ENCODE results near the gene PARG.

The PARG gene

DNA sequence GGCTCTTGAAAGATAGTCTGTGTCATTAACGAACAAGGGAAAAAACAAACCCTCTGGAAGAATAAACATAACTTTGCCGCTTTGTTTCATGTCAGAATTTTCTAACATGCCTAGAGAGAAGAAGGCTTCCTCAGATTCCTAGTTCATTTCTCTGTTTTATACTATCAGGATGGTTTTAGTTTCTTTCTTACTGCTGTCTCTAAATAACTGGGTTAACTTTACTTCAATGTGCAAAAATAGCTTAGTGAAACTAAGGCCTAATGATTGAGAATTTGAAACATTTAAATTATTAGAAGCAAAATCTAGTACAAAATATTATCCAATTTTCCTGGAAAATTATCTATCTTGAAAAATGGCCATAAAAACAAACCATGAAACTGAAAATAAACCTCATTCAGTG lies 107.6 kb downstream of the PARG start:
- Histone ChIP-seq H3K27me3 (replicated peaks; ENCODE audit: insufficient read depth, low read length) (no peaks in the 10 kb centered on the region), H3K9ac (ENCODE audit: low read length) (no peak overlapping the region), H2AFZ (ENCODE audit: low read length) (no peak overlapping the region), H3F3A (ENCODE audit: insufficient read depth, low read length) (no peaks in the 10 kb centered on the region), H4K20me1 (ENCODE audit: insufficient read depth, low read length) (no peaks in the 10 kb centered on the region), H3K79me2 (ENCODE audit: low read length) (no peaks in the 10 kb centered on the region), H3K9me2 (replicated peaks; ENCODE audit: insufficient read depth, low read length) (no peaks in the 10 kb centered on the region), H3K4me2 (ENCODE audit: low read depth, low read length) (no peak overlapping the region), H3K4me3 (ENCODE audit: low read length) (no peak overlapping the region), H3K36me3 (replicated peaks; ENCODE audit: insufficient read depth, low read length) (no peaks in the 10 kb centered on the region), H3K27ac (ENCODE audit: low read length) (no peak overlapping the region), H3K9me3 (replicated peaks; ENCODE audit: insufficient read depth, low read length) (no peaks in the 10 kb centered on the region), H3K4me1 (ENCODE audit: low read length) (no peaks in the 10 kb centered on the region)
- TF ChIP-seq, protein P1, sequence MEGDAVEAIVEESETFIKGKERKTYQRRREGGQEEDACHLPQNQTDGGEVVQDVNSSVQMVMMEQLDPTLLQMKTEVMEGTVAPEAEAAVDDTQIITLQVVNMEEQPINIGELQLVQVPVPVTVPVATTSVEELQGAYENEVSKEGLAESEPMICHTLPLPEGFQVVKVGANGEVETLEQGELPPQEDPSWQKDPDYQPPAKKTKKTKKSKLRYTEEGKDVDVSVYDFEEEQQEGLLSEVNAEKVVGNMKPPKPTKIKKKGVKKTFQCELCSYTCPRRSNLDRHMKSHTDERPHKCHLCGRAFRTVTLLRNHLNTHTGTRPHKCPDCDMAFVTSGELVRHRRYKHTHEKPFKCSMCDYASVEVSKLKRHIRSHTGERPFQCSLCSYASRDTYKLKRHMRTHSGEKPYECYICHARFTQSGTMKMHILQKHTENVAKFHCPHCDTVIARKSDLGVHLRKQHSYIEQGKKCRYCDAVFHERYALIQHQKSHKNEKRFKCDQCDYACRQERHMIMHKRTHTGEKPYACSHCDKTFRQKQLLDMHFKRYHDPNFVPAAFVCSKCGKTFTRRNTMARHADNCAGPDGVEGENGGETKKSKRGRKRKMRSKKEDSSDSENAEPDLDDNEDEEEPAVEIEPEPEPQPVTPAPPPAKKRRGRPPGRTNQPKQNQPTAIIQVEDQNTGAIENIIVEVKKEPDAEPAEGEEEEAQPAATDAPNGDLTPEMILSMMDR (IDR thresholded peaks at IDR 0.05; ENCODE audit: low read length) = no peak
- no peak for TF ChIP-seq EZH2 (optimal IDR thresholded peaks at IDR 0.05; ENCODE audit: low read depth, low read length)
- TF ChIP-seq EZH2phosphoT487 (IDR thresholded peaks at IDR 0.05; ENCODE audit: low read length) = no peak
- DNase-seq = no peak

DNA sequence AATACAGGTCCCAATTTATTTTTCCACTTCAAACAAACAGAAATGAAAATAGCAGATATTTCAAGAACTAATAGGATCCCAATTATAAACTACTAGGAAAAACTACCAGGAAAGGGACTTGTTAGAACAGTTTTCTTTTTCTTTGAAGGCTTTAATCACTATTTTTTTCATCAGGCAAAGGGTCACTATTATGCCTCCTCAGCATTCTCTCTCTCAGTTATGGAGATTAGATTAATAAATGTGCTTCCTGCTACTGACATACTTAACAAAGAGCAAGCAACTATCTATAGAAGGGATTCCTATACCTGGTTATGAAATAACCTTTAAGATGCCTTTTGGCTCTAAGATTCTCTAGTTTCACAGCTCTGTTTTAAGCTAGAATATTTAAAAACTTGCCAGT lies 108.7 kb downstream of the PARG start:
- no peaks in the 10 kb centered on the region for H3F3A ChIP-seq (ENCODE audit: insufficient read depth, low read length)
- H3K9ac ChIP-seq (ENCODE audit: low read length) = no peak overlapping the region
- H3K4me3 ChIP-seq (ENCODE audit: low read length) = no peak overlapping the region
- H3K4me1 ChIP-seq (ENCODE audit: low read length) = no peaks in the 10 kb centered on the region
- H3K36me3 ChIP-seq (replicated peaks; ENCODE audit: insufficient read depth, low read length) = no peaks in the 10 kb centered on the region
- H3K27me3 ChIP-seq (replicated peaks; ENCODE audit: insufficient read depth, low read length) = no peaks in the 10 kb centered on the region
- H2AFZ ChIP-seq (ENCODE audit: low read length) = no peak overlapping the region
- no peak overlapping the region for H3K4me2 ChIP-seq (ENCODE audit: low read depth, low read length)
- no peak for DNase-seq
- no peaks in the 10 kb centered on the region for H3K9me2 ChIP-seq (replicated peaks; ENCODE audit: insufficient read depth, low read length)
- H4K20me1 ChIP-seq (ENCODE audit: insufficient read depth, low read length) = no peaks in the 10 kb centered on the region
- H3K27ac ChIP-seq (ENCODE audit: low read length) = no peak overlapping the region
- no peaks in the 10 kb centered on the region for H3K9me3 ChIP-seq (replicated peaks; ENCODE audit: insufficient read depth, low read length)
- no peaks in the 10 kb centered on the region for H3K79me2 ChIP-seq (ENCODE audit: low read length)
- TF ChIP-seq, protein P1 (IDR thresholded peaks at IDR 0.05; ENCODE audit: low read length) = no peak
- TF ChIP-seq EZH2 (optimal IDR thresholded peaks at IDR 0.05; ENCODE audit: low read depth, low read length) (no peak), EZH2phosphoT487 (IDR thresholded peaks at IDR 0.05; ENCODE audit: low read length) (no peak)

DNA sequence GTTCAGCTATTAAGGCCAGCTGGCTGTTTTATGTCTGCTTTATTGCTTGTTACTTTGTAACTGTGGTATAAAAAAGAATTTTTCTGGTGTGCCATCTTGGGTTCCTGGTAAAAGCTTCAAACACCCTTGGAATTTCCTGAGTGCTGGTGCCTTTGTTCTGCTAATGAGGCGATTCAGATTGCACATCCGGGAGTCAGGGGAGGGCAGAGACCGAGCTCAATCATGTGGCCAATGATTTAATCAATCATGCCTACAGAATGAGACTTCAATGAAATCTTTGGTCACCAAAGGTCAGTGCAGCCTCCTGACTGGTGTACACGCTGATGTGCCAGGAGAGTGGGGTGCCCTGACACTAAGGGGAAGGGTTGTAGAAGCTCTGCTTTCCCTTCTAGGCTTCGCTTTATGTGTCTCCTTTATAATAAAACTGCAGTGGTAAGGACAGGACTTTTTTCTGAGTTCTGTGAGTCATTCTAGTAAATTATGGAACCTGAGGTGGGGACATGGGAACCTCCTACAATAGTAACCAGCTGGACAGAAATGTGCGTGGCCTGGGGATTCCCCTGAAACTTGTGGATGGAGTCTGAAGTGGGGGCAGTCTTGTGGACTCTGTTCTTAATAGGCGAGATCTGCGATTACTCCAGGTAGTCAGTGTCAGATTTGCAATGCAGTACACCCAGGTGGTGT lies 110.3 kb downstream of the PARG start:
- TF ChIP-seq EZH2 (optimal IDR thresholded peaks at IDR 0.05; ENCODE audit: low read depth, low read length) (no peak), EZH2phosphoT487 (IDR thresholded peaks at IDR 0.05; ENCODE audit: low read length) (no peak)
- TF ChIP-seq, protein P1 (IDR thresholded peaks at IDR 0.05; ENCODE audit: low read length) = no peak
- Histone ChIP-seq H3K4me3 (ENCODE audit: low read length) (no peak overlapping the region), H3K4me1 (ENCODE audit: low read length) (no peaks in the 10 kb centered on the region), H3K79me2 (ENCODE audit: low read length) (no peaks in the 10 kb centered on the region), H2AFZ (ENCODE audit: low read length) (no peak overlapping the region), H3K9ac (ENCODE audit: low read length) (no peak overlapping the region), H3K27ac (ENCODE audit: low read length) (no peak overlapping the region), H3K9me2 (replicated peaks; ENCODE audit: insufficient read depth, low read length) (no peaks in the 10 kb centered on the region), H3K36me3 (replicated peaks; ENCODE audit: insufficient read depth, low read length) (no peaks in the 10 kb centered on the region), H3K27me3 (replicated peaks; ENCODE audit: insufficient read depth, low read length) (no peaks in the 10 kb centered on the region), H3K9me3 (replicated peaks; ENCODE audit: insufficient read depth, low read length) (no peaks in the 10 kb centered on the region), H3F3A (ENCODE audit: insufficient read depth, low read length) (no peaks in the 10 kb centered on the region), H3K4me2 (ENCODE audit: low read depth, low read length) (no peak overlapping the region), H4K20me1 (ENCODE audit: insufficient read depth, low read length) (no peaks in the 10 kb centered on the region)
- no peak for DNase-seq

Measured in MM.1S (cell line).